ENCODE measurements around the gene ZNF385A. TPM values are rescaled to one million over a fixed set of nuclear protein-coding genes. Genes with fewer than 3 reads are reported as not detected.

The ZNF385A gene
- total RNA-seq, 1 experiment from 2014 or later: 12.2 TPM

DNA sequence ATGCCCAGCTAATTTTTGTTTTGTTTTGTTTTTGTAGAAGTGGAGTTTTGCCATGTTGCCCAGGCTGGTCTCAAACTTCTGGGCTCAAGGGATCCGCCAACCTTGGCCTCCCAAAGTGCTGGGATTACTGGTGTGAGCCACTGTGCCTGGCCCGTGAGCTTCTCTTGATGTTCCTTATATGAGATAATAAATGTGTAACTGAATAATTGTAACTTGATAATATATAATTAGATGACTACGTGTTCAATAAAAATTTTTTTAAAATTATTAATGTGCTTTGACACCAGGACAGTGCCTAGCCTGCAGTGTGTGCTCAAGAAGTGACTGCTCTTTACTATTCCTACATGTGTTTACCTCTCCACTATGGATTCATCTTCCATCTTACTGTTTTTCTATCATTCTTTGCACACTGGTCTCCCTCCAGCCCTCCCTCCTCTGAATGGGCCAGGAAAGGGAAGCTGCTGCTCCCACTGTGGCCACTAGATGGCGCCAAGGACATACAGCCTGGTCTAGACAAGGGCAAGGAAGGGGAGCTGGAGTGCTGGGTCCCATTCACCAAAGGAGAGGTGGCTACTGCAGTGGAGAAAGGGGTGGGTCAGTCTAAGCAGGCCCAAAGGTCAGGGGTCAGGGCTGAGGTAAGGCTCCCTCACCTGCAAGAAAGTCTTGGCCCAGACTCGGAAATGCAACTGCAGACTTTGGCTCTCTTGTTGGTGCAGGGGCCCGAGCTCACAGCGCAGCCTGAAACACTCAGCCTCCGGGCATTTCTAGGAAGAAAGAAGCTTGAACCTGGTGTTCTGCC is 14.7 kb upstream of the ZNF385A start:
- H3K27me3 ChIP-seq (ENCODE audit: low read length): no peaks in the 10 kb centered on the region
- no peak overlapping the region for H3K9ac ChIP-seq (ENCODE audit: low read length)
- H3K27ac ChIP-seq (ENCODE audit: low read length): no peak overlapping the region
- no peaks in the 10 kb centered on the region for H4K20me1 ChIP-seq (ENCODE audit: insufficient read depth, low read depth, low read length)
- no peak overlapping the region for H2AFZ ChIP-seq (ENCODE audit: low read length)
- H3K4me1 ChIP-seq (ENCODE audit: low read length): no peaks in the 10 kb centered on the region
- peak; percentile 93 for DNase-seq
- H3K9me2 ChIP-seq (replicated peaks; ENCODE audit: insufficient read depth, low read length): no peaks in the 10 kb centered on the region
- H3K4me2 ChIP-seq (ENCODE audit: low read depth, low read length, poor library complexity, severe bottlenecking): no peak overlapping the region
- no peak overlapping the region for H3K4me3 ChIP-seq (ENCODE audit: low read length)
- H3K9me3 ChIP-seq (ENCODE audit: low read length): no peaks in the 10 kb centered on the region
- H3K36me3 ChIP-seq (ENCODE audit: insufficient read depth, low read length): no peaks in the 10 kb centered on the region
- no peaks in the 10 kb centered on the region for H3K79me2 ChIP-seq (ENCODE audit: low read length)

DNA sequence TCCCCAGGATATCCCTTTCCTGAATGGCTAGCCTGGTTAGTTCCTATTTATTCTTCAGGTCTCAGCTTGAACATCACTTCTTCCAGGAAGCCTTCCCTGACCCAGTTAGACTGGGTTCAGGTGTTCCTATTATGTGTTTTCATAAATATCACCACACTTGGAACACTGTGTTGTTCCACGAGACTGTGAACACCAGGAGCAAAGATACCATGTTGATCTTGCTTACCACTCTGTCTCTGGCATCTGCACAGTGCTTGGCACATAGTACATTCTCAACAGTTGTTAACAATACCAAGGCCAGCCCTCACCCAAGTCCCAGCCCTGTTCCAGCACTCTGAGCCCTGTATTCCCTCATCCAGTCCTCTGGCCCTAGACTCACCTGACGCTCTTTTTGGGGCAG is 13.7 kb upstream of the ZNF385A start:
- Histone ChIP-seq H3K4me2 (ENCODE audit: low read depth, low read length, poor library complexity, severe bottlenecking) (no peak overlapping the region), H3K9me2 (replicated peaks; ENCODE audit: insufficient read depth, low read length) (no peaks in the 10 kb centered on the region), H3K36me3 (ENCODE audit: insufficient read depth, low read length) (no peaks in the 10 kb centered on the region), H3K79me2 (ENCODE audit: low read length) (no peaks in the 10 kb centered on the region), H2AFZ (ENCODE audit: low read length) (no peak overlapping the region), H3K9me3 (ENCODE audit: low read length) (no peaks in the 10 kb centered on the region), H3K4me1 (ENCODE audit: low read length) (peaks cover 7% of the 10 kb centered on the region; the same call in 1 of the 2 replicates), H3K9ac (ENCODE audit: low read length) (no peak overlapping the region), H3K27ac (ENCODE audit: low read length) (no peak overlapping the region), H3K4me3 (ENCODE audit: low read length) (no peak overlapping the region), H4K20me1 (ENCODE audit: insufficient read depth, low read depth, low read length) (no peaks in the 10 kb centered on the region), H3K27me3 (ENCODE audit: low read length) (no peaks in the 10 kb centered on the region)
- no peak for DNase-seq

GRCh38 chr12:54397157-54397556 is 12.6 kb upstream of the ZNF385A start:
- Histone ChIP-seq H3K9ac (ENCODE audit: low read length) (no peak overlapping the region), H3K27ac (ENCODE audit: low read length) (no peak overlapping the region), H2AFZ (ENCODE audit: low read length) (no peak overlapping the region), H3K9me3 (ENCODE audit: low read length) (no peaks in the 10 kb centered on the region), H3K79me2 (ENCODE audit: low read length) (no peaks in the 10 kb centered on the region), H3K4me2 (ENCODE audit: low read depth, low read length, poor library complexity, severe bottlenecking) (no peak overlapping the region), H3K36me3 (ENCODE audit: insufficient read depth, low read length) (no peaks in the 10 kb centered on the region), H3K27me3 (ENCODE audit: low read length) (no peaks in the 10 kb centered on the region), H3K4me3 (ENCODE audit: low read length) (no peak overlapping the region), H4K20me1 (ENCODE audit: insufficient read depth, low read depth, low read length) (no peaks in the 10 kb centered on the region), H3K9me2 (replicated peaks; ENCODE audit: insufficient read depth, low read length) (no peaks in the 10 kb centered on the region), H3K4me1 (ENCODE audit: low read length) (peaks cover 7% of the 10 kb centered on the region; the same call in 1 of the 2 replicates)
- no peak for DNase-seq

DNA sequence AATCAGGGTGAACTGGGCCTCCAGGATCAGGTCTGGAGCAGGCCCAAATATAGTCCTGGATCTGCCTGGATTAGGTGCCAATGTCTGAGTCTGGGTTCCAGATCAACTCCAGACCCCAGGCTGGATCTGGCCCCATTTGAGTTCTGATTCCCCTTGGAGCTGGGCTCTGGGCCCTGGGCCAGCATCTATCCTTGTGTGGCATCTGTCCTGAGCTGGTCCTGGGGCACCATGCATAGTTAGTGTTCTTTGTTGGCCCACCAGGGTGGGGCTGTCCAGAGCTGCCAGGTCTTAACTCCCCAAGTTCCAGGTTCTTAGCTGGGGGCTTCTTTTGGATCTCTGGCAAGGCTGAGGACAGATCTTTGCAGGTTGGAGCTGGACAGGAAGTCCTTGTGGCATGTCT is 11.0 kb upstream of the ZNF385A start:
- Histone ChIP-seq H4K20me1 (ENCODE audit: insufficient read depth, low read depth, low read length) (no peaks in the 10 kb centered on the region), H3K9me3 (ENCODE audit: low read length) (no peaks in the 10 kb centered on the region), H3K9ac (ENCODE audit: low read length) (no peak overlapping the region), H3K4me1 (ENCODE audit: low read length) (peaks cover 11% of the 10 kb centered on the region), H3K27ac (ENCODE audit: low read length) (no peak overlapping the region), H3K27me3 (ENCODE audit: low read length) (no peaks in the 10 kb centered on the region), H3K9me2 (replicated peaks; ENCODE audit: insufficient read depth, low read length) (no peaks in the 10 kb centered on the region), H3K4me2 (ENCODE audit: low read depth, low read length, poor library complexity, severe bottlenecking) (no peak overlapping the region), H3K36me3 (ENCODE audit: insufficient read depth, low read length) (no peaks in the 10 kb centered on the region), H2AFZ (ENCODE audit: low read length) (no peak overlapping the region), H3K4me3 (ENCODE audit: low read length) (no peak overlapping the region), H3K79me2 (ENCODE audit: low read length) (no peaks in the 10 kb centered on the region)
- no peak for DNase-seq

DNA sequence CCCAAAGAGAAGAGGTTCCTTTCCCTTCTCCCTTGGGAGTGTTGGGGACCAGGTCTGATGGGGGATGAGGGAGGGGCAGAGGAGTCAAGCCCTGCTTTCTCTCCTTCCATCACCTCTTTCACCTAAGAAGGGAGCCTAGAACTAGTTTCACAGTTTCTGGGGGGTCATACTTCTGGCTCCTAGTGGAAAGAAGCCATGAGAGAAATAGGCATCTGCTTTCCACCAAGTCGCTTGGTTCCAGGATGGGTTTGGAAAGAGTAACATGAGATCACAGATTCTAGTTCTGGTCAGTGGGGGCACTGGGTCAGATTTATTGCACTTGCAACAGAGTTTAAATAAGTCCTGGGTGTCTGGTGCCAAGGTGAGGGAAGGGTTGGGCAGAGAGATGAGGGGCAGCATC is 10.5 kb upstream of the ZNF385A start:
- no peaks in the 10 kb centered on the region for H4K20me1 ChIP-seq (ENCODE audit: insufficient read depth, low read depth, low read length)
- no peaks in the 10 kb centered on the region for H3K79me2 ChIP-seq (ENCODE audit: low read length)
- no peaks in the 10 kb centered on the region for H3K9me2 ChIP-seq (replicated peaks; ENCODE audit: insufficient read depth, low read length)
- H3K36me3 ChIP-seq (ENCODE audit: insufficient read depth, low read length): no peaks in the 10 kb centered on the region
- H2AFZ ChIP-seq (ENCODE audit: low read length): no peak overlapping the region
- no peaks in the 10 kb centered on the region for H3K9me3 ChIP-seq (ENCODE audit: low read length)
- H3K9ac ChIP-seq (ENCODE audit: low read length): no peak overlapping the region
- no peak overlapping the region for H3K27ac ChIP-seq (ENCODE audit: low read length)
- H3K4me1 ChIP-seq (ENCODE audit: low read length): peaks cover 16% of the 10 kb centered on the region
- no peaks in the 10 kb centered on the region for H3K27me3 ChIP-seq (ENCODE audit: low read length)
- H3K4me2 ChIP-seq (ENCODE audit: low read depth, low read length, poor library complexity, severe bottlenecking): no peak overlapping the region
- H3K4me3 ChIP-seq (ENCODE audit: low read length): no peak overlapping the region
- DNase-seq: no peak

DNA sequence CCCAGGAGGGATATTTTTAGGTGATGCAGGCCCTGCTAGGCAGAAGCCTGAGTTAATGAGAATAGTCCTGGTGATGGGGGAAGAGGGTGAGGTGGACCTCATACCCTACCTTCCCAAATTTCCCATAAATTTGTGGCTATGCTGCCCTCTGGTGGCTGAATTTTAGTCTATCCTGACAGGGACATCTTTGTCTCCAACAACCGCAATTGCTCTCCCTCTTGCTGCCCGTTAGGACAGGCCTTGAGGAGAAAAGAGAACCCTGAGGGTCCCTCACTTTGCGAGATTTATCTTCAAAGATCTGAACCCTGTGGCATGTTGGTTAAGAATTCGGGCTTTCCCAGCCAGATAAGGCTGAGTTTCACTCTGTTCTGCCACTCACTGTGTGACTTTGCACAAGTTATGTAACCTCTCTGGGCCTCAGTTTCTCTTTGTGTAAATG is 9.8 kb upstream of the ZNF385A start:
- Histone ChIP-seq H4K20me1 (ENCODE audit: insufficient read depth, low read depth, low read length) (no peaks in the 10 kb centered on the region), H3K4me1 (ENCODE audit: low read length) (peaks cover 22% of the 10 kb centered on the region), H2AFZ (ENCODE audit: low read length) (no peak overlapping the region), H3K27ac (ENCODE audit: low read length) (no peak overlapping the region), H3K36me3 (ENCODE audit: insufficient read depth, low read length) (no peaks in the 10 kb centered on the region), H3K27me3 (ENCODE audit: low read length) (no peaks in the 10 kb centered on the region), H3K9me2 (replicated peaks; ENCODE audit: insufficient read depth, low read length) (no peaks in the 10 kb centered on the region), H3K9me3 (ENCODE audit: low read length) (no peaks in the 10 kb centered on the region), H3K79me2 (ENCODE audit: low read length) (peaks cover 1% of the 10 kb centered on the region; the same call in 1 of the 2 replicates), H3K4me3 (ENCODE audit: low read length) (no peak overlapping the region), H3K4me2 (ENCODE audit: low read depth, low read length, poor library complexity, severe bottlenecking) (no peak overlapping the region), H3K9ac (ENCODE audit: low read length) (no peak overlapping the region)
- peak; percentile 89 for DNase-seq

DNA sequence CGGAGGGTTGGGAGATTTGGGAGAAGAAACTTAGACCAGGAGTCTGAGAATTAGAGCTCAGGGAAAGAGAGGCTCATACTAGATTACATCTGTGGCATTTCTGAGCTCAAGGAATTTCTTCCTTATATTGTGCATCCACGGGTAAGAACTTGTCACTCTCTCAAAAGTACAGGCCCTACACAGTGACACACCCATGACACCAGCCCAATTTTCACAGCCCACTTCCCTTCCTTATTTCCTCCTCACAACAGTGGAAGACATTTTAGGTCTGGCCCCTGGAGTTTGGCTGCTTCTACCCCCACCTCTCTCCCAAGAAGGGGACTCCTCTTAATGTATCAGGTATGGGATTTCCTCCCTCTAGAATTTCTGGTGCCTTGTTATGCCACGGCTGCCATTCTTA is 9.2 kb upstream of the ZNF385A start:
- H3K27ac ChIP-seq (ENCODE audit: low read length): no peak overlapping the region

DNA sequence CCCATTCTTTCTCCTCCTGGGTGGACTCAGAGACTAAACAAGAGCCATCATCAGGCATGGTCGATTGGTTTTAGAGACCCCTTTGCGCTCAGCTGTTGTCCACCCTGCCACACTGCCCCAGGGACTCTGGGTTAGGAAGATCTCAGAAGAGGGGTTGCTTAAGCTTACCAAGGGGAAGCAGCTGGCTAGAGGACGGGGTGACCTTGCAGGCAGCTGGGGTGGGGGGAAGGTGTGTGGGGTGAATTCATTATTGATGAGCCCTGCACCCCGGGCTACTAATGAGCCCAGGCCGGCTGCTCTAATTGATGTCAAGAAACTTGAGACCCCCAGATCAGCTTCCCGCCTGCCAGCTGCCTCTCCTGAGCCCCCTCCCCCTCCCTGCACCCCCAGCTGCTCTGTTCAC is 8.7 kb upstream of the ZNF385A start:
- Histone ChIP-seq H2AFZ (ENCODE audit: low read length) (no peak overlapping the region), H3K9ac (ENCODE audit: low read length) (no peak overlapping the region), H3K4me2 (ENCODE audit: low read depth, low read length, poor library complexity, severe bottlenecking) (no peak overlapping the region), H3K9me2 (replicated peaks; ENCODE audit: insufficient read depth, low read length) (no peaks in the 10 kb centered on the region), H3K9me3 (ENCODE audit: low read length) (no peaks in the 10 kb centered on the region), H3K27ac (ENCODE audit: low read length) (no peak overlapping the region), H4K20me1 (ENCODE audit: insufficient read depth, low read depth, low read length) (no peaks in the 10 kb centered on the region), H3K36me3 (ENCODE audit: insufficient read depth, low read length) (no peaks in the 10 kb centered on the region), H3K79me2 (ENCODE audit: low read length) (peaks cover 2% of the 10 kb centered on the region; the same call in 1 of the 2 replicates), H3K27me3 (ENCODE audit: low read length) (no peaks in the 10 kb centered on the region), H3K4me3 (ENCODE audit: low read length) (no peak overlapping the region), H3K4me1 (ENCODE audit: low read length) (peaks cover 33% of the 10 kb centered on the region)
- DNase-seq: no peak

More for the DNA sequence above, 9.2 kb upstream of the ZNF385A start:
- Histone ChIP-seq H4K20me1 (ENCODE audit: insufficient read depth, low read depth, low read length) (no peaks in the 10 kb centered on the region), H3K9me3 (ENCODE audit: low read length) (no peaks in the 10 kb centered on the region), H3K27me3 (ENCODE audit: low read length) (no peaks in the 10 kb centered on the region), H3K79me2 (ENCODE audit: low read length) (peaks cover 2% of the 10 kb centered on the region; the same call in 1 of the 2 replicates), H3K4me1 (ENCODE audit: low read length) (peaks cover 28% of the 10 kb centered on the region), H2AFZ (ENCODE audit: low read length) (no peak overlapping the region), H3K36me3 (ENCODE audit: insufficient read depth, low read length) (no peaks in the 10 kb centered on the region), H3K4me2 (ENCODE audit: low read depth, low read length, poor library complexity, severe bottlenecking) (no peak overlapping the region), H3K9me2 (replicated peaks; ENCODE audit: insufficient read depth, low read length) (no peaks in the 10 kb centered on the region), H3K4me3 (ENCODE audit: low read length) (no peak overlapping the region), H3K9ac (ENCODE audit: low read length) (no peak overlapping the region)
- DNase-seq: no peak
